SK-N-SH treated with all-trans-retinoic acid at 6 μM for 48 hours (cell line): ENCODE results near the gene DDX54.

Source experiments
- ATAC-seq: fragments of 200-7000 bp; cut with Tn5 transposase; 3 replicates; pipeline ENCODE4 v1.9.1; 2020; ENCODE audit warnings: mild to moderate bottlenecking, moderate library complexity
- ARNTL ChIP-seq: fragments of 450-650 bp; formaldehyde crosslinking; IDR thresholded peaks from 2 replicates; pipeline ENCODE4 v1.5.0; 2020; ENCODE audit warnings: low read depth, mild to moderate bottlenecking, moderate library complexity, borderline replicate concordance
- BACH2 ChIP-seq: fragments of 250-450 bp; sonication (Bioruptor Pico); IDR thresholded peaks from 2 replicates; pipeline ENCODE4 v1.9.0; 2021; ENCODE audit warnings: mild to moderate bottlenecking, borderline replicate concordance
- CSDC2 ChIP-seq: fragments of 250-450 bp; sonication (Bioruptor Pico); IDR thresholded peaks from 2 replicates; pipeline ENCODE4 v1.5.0; 2020; ENCODE audit warnings: mild to moderate bottlenecking, moderate library complexity
- ESRRG ChIP-seq: fragments of 250-450 bp; sonication (Bioruptor Pico); IDR thresholded peaks from 2 replicates; pipeline ENCODE4 v1.6.1; 2021; ENCODE audit warnings: mild to moderate bottlenecking
- GLIS3 ChIP-seq: fragments of 250-450 bp; sonication (Bioruptor Pico); IDR thresholded peaks from 2 replicates; pipeline ENCODE4 v1.5.0; 2020; ENCODE audit warnings: mild to moderate bottlenecking, moderate library complexity
- ISL1 ChIP-seq: fragments of 250-450 bp; sonication (Bioruptor Pico); IDR thresholded peaks from 2 replicates; pipeline ENCODE4 v2.1.2; 2022; ENCODE audit warnings: mild to moderate bottlenecking, moderate library complexity
- OSR1 ChIP-seq: fragments of 250-450 bp; sonication (Bioruptor Pico); IDR thresholded peaks from 2 replicates; pipeline ENCODE4 v1.8.0; 2022; ENCODE audit warnings: moderate library complexity, mild to moderate bottlenecking, inconsistent platforms
- PPARA ChIP-seq: fragments of 250-450 bp; sonication (Bioruptor Pico); IDR thresholded peaks from 2 replicates; pipeline ENCODE4 v1.5.0; 2020; ENCODE audit warnings: mild to moderate bottlenecking, borderline replicate concordance
- RARB ChIP-seq: fragments of 250-450 bp; sonication (Bioruptor Pico); IDR thresholded peaks from 2 replicates; pipeline ENCODE4 v1.8.0; 2021; ENCODE audit warnings: mild to moderate bottlenecking, moderate library complexity
- SNAI2 ChIP-seq: fragments of 250-450 bp; sonication (Bioruptor Pico); IDR thresholded peaks from 2 replicates; pipeline ENCODE4 v1.5.0; 2020; ENCODE audit warnings: mild to moderate bottlenecking, moderate library complexity
- TCF4 ChIP-seq: fragments of 250-450 bp; sonication (Bioruptor Pico); IDR thresholded peaks from 2 replicates; pipeline ENCODE4 v1.8.0; 2021; ENCODE audit warnings: mild to moderate bottlenecking, moderate library complexity, borderline replicate concordance
- TOX ChIP-seq: fragments of 250-450 bp; sonication (Bioruptor Pico); IDR thresholded peaks from 2 replicates; pipeline ENCODE4 v1.8.0; 2021; ENCODE audit warnings: mild to moderate bottlenecking, moderate library complexity, borderline replicate concordance
- ZC3H10 ChIP-seq: fragments of 250-450 bp; sonication (Bioruptor Pico); IDR thresholded peaks from 2 replicates; pipeline ENCODE4 v1.5.1; 2021; ENCODE audit warnings: mild to moderate bottlenecking, moderate library complexity
- ZFP3 ChIP-seq: fragments of 250-450 bp; sonication (Bioruptor Pico); IDR thresholded peaks from 2 replicates; pipeline ENCODE4 v1.5.0; 2020; ENCODE audit warnings: mild to moderate bottlenecking, moderate library complexity
- ZNF565 ChIP-seq: fragments of 450-650 bp; formaldehyde crosslinking; conservative IDR thresholded peaks from 2 replicates; pipeline ENCODE4 v1.5.0; 2020; ENCODE audit warnings: low read depth, mild to moderate bottlenecking, moderate library complexity
- ZNF70 ChIP-seq: fragments of 450-650 bp; formaldehyde crosslinking; IDR thresholded peaks from 2 replicates; pipeline ENCODE4 v1.5.0; 2020; ENCODE audit warnings: mild to moderate bottlenecking, moderate library complexity
- ZNF8 ChIP-seq: fragments of 450-650 bp; formaldehyde crosslinking; IDR thresholded peaks from 2 replicates; pipeline ENCODE4 v1.5.0; 2020; ENCODE audit warnings: mild to moderate bottlenecking, moderate library complexity
- TF ChIP-seq, protein P1 (sequence below): fragments of 250-450 bp; sonication (Bioruptor Pico); IDR thresholded peaks from 2 replicates; pipeline ENCODE4 v1.8.0; 2020; ENCODE audit warnings: mild to moderate bottlenecking, moderate library complexity, borderline replicate concordance
- TF ChIP-seq, protein P2 (sequence below): fragments of 250-450 bp; sonication (Bioruptor Pico); IDR thresholded peaks from 2 replicates; pipeline ENCODE4 v1.8.0; 2021; ENCODE audit warnings: low read depth, mild to moderate bottlenecking, moderate library complexity, borderline replicate concordance
- TF ChIP-seq, protein P3 (sequence below): fragments of 250-450 bp; sonication (Bioruptor Pico); IDR thresholded peaks from 2 replicates; pipeline ENCODE4 v1.5.1; 2021; ENCODE audit warnings: mild to moderate bottlenecking, moderate library complexity
- TF ChIP-seq, protein P4 (sequence below): fragments of 250-450 bp; sonication (Bioruptor Pico); IDR thresholded peaks from 2 replicates; pipeline ENCODE4 v1.5.1; 2020; ENCODE audit warnings: low read depth, mild to moderate bottlenecking, moderate library complexity

Gene DDX54

DNA sequence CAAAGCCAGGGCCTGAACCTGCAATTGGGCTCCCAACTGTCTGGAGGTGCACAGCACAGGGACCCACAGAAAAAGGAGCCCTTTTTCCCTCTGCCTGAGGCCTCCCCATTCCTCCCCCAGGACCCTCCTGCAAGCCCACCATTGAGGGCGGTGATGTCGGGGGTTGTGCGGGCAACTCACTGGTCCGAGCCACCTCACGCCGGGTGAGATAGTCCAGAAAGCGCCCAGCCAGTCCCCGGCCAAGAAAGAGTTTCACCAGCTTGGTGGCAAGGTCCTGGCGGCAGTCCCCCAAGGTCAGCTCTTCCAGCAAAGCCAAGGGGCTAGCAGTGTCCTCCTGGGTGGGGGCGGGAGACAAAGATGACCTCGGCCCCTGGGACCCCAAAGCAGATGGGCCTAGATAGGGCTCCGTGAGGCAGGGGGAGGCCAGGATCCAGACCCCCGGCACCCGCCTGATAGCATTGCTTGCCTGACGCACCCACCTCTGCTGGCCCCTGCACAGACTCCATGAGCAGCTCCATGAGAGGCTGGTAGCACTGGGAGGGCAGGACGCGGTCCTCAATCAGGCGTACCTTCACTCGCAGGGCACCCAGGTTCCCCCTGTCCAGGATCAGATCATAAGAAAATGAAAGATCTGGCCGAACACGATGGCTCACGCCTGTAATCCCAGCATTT is 69.7 kb downstream of the DDX54 start:
- no peak for ATAC-seq

DNA sequence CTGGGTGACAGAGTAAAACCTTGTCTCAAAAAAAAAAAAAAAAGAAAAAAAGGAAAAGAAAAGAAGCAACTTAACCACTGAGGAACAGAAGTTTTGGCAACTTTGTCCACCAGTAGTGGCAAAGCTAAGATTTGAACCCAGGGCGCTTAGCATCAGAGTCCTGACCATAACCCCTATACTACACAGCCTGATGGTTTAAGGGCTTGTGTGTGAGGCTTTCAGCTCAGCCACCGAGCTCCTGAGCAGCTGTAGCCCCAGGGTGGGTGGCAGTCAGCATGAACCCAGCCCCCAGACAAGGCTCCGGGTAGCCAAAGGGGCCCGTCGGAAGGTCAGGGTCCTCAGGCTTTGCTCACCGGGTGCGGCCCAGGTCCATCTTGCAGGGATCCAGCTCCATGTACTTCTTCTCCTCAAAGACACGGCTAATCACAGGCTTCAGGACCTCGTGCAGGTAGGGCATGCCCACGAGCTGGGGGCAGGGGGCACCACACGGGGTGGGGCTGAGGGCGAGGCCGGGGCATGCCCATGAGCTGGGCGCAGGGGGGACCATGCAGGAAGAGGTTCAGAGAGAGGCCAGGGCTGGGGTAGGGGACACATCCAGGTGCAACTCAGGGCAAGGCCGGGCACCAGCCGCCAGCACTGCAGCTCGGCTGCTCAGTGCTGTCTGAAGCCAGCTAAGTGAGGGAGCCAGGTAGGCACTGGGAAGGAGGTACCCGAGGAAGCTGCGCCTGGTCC is 70.7 kb downstream of the DDX54 start:
- TF ChIP-seq ESRRG (CRISPR knock-in tag) (no peak), GLIS3 (CRISPR knock-in tag) (no peak), SNAI2 (CRISPR knock-in tag) (no peak), ZC3H10 (CRISPR knock-in tag) (no peak), TOX (CRISPR knock-in tag) (no peak), ZNF70 (no peak), ZFP3 (CRISPR knock-in tag) (no peak), PPARA (CRISPR knock-in tag) (no peak)
- TF ChIP-seq, protein P1, sequence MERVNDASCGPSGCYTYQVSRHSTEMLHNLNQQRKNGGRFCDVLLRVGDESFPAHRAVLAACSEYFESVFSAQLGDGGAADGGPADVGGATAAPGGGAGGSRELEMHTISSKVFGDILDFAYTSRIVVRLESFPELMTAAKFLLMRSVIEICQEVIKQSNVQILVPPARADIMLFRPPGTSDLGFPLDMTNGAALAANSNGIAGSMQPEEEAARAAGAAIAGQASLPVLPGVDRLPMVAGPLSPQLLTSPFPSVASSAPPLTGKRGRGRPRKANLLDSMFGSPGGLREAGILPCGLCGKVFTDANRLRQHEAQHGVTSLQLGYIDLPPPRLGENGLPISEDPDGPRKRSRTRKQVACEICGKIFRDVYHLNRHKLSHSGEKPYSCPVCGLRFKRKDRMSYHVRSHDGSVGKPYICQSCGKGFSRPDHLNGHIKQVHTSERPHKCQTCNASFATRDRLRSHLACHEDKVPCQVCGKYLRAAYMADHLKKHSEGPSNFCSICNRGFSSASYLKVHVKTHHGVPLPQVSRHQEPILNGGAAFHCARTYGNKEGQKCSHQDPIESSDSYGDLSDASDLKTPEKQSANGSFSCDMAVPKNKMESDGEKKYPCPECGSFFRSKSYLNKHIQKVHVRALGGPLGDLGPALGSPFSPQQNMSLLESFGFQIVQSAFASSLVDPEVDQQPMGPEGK: no peak
- TF ChIP-seq, protein P2, sequence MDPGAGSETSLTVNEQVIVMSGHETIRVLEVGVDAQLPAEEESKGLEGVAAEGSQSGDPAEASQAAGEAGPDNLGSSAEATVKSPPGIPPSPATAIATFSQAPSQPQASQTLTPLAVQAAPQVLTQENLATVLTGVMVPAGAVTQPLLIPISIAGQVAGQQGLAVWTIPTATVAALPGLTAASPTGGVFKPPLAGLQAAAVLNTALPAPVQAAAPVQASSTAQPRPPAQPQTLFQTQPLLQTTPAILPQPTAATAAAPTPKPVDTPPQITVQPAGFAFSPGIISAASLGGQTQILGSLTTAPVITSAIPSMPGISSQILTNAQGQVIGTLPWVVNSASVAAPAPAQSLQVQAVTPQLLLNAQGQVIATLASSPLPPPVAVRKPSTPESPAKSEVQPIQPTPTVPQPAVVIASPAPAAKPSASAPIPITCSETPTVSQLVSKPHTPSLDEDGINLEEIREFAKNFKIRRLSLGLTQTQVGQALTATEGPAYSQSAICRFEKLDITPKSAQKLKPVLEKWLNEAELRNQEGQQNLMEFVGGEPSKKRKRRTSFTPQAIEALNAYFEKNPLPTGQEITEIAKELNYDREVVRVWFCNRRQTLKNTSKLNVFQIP: no peak
- ATAC-seq: no peak; the same call in 2 of the 3 replicates

More for the DNA sequence above, 69.7 kb downstream of the DDX54 start:
- TF ChIP-seq CSDC2 (CRISPR knock-in tag): no peak
- TF ChIP-seq ISL1 (CRISPR knock-in tag): no peak
- TF ChIP-seq ESRRG (CRISPR knock-in tag): no peak
- TF ChIP-seq PPARA (CRISPR knock-in tag): no peak
- no peak for TF ChIP-seq ZNF565 (CRISPR knock-in tag)
- no peak for TF ChIP-seq BACH2 (CRISPR knock-in tag)
- TF ChIP-seq, protein P3, sequence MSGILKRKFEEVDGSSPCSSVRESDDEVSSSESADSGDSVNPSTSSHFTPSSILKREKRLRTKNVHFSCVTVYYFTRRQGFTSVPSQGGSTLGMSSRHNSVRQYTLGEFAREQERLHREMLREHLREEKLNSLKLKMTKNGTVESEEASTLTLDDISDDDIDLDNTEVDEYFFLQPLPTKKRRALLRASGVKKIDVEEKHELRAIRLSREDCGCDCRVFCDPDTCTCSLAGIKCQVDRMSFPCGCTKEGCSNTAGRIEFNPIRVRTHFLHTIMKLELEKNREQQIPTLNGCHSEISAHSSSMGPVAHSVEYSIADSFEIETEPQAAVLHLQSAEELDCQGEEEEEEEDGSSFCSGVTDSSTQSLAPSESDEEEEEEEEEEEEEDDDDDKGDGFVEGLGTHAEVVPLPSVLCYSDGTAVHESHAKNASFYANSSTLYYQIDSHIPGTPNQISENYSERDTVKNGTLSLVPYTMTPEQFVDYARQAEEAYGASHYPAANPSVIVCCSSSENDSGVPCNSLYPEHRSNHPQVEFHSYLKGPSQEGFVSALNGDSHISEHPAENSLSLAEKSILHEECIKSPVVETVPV (CRISPR knock-in tag): no peak
- TF ChIP-seq ARNTL (CRISPR knock-in tag): no peak
- TF ChIP-seq TOX (CRISPR knock-in tag): no peak
- TF ChIP-seq, protein P4, sequence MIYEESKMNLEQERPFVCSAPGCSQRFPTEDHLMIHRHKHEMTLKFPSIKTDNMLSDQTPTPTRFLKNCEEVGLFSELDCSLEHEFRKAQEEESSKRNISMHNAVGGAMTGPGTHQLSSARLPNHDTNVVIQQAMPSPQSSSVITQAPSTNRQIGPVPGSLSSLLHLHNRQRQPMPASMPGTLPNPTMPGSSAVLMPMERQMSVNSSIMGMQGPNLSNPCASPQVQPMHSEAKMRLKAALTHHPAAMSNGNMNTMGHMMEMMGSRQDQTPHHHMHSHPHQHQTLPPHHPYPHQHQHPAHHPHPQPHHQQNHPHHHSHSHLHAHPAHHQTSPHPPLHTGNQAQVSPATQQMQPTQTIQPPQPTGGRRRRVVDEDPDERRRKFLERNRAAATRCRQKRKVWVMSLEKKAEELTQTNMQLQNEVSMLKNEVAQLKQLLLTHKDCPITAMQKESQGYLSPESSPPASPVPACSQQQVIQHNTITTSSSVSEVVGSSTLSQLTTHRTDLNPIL: no peak
- no peak for TF ChIP-seq SNAI2 (CRISPR knock-in tag)
- TF ChIP-seq ZFP3 (CRISPR knock-in tag): no peak
- TF ChIP-seq, protein P1: no peak
- no peak for TF ChIP-seq OSR1
- TF ChIP-seq, protein P2: no peak
- no peak for TF ChIP-seq TCF4 (CRISPR knock-in tag)
- no peak for TF ChIP-seq ZNF8
- TF ChIP-seq GLIS3 (CRISPR knock-in tag): no peak
- no peak for TF ChIP-seq RARB
- TF ChIP-seq ZC3H10 (CRISPR knock-in tag): no peak
